Ovary (tissue), 3 donors: ENCODE measurements around the gene MAML1.

Experiments
- CTCF ChIP-seq, 3 donors: fragments of 450-650 bp in 2 of 3; fragments of 200-600 bp in 1 of 3; IDR thresholded peaks; one replicate each; pipeline versions ENCODE4 v1.5.1 to v1.8.0; 2016 to 2022; ENCODE audit warnings: antibody characterized with exemption in 3 of 3, mild to moderate bottlenecking in 1 of 3
- EP300 ChIP-seq: sonication (generic); formaldehyde crosslinking; IDR thresholded peaks from one replicate; pipeline ENCODE4 v1.6.1; 2017; ENCODE audit warnings: antibody characterized with exemption
- POLR2A ChIP-seq: fragments of 450-650 bp; IDR thresholded peaks from one replicate; pipeline ENCODE4 v1.6.1; 2017; ENCODE audit warnings: antibody characterized with exemption, mild to moderate bottlenecking, moderate library complexity
- donor health status: DM: no; HTN: no; CAD: no.

- TF ChIP-seq CTCF (IDR thresholded peaks at IDR 0.05) = no peak
- no peak for TF ChIP-seq POLR2A
- TF ChIP-seq EP300 = no peak
Measured at GRCh38 chr5:179799644-179799973, 67.0 kb downstream of the MAML1 start.
